GM12878 (cell line): Measurements from ENCODE around the gene RER1. TPM values are rescaled to one million over a fixed set of nuclear protein-coding genes. Genes with fewer than 3 reads are reported as not detected.

ENCODE experiments used
- ATAC-seq: fragments of 200-7000 bp; cut with Tn5 transposase; 3 replicates; pipeline ENCODE4 v1.9.1; 2020; ENCODE audit warnings: mild to moderate bottlenecking, moderate library complexity
- BruUV-seq: library from RNA; stranded (reverse); fragments of 400-500 nt; replicated peaks from 2 replicates; lab custom pipeline; 2021; lab: Mats Ljungman, UMichigan
- CTCF ChIA-PET: fragments of 300-600 bp; sonication (Branson Sonifier 250); formaldehyde crosslinking; extraction: SDS; loops from one replicate; lab custom pipeline; 2021; ENCODE audit warnings: inconsistent platforms; lab: Yijun Ruan, JAX
- POLR2A ChIA-PET: fragments of 350-600 bp; formaldehyde crosslinking; extraction: SDS; loops from one replicate; lab custom pipeline; 2021; ENCODE audit warnings: inconsistent platforms; lab: Charles Lee
- RAD21 ChIA-PET: fragments of 300-600 bp; sonication (Branson Sonifier 250); formaldehyde crosslinking; loops from one replicate; lab custom pipeline; 2023; ENCODE audit warnings: antibody characterized with exemption; ENCODE audit not compliant: unreplicated experiment; lab: Charles Lee
- SMC1A ChIA-PET: fragments of 300-600 bp; sonication (Branson Sonifier 250); formaldehyde crosslinking; loops from one replicate; lab custom pipeline; 2023; ENCODE audit not compliant: unreplicated experiment, uncharacterized antibody; lab: Charles Lee
- DNase-seq: peaks from one replicate; pipeline ENCODE4 v3.0.0-alpha.2; 2011; ENCODE audit warnings: low read depth, low spot score
- FAIRE-seq: peaks from 3 replicates; lab custom pipeline; 2011; peaks lifted over from hg19 to GRCh38; lab: Jason Lieb, UNC
- H2AFZ ChIP-seq: 2 replicates; pipeline ENCODE4 v1.6.0; 2011; ENCODE audit warnings: low read depth, low read length, control low read depth; ENCODE audit not compliant: control insufficient read depth
- H3K27ac ChIP-seq: 2 replicates; pipeline ENCODE4 v1.5.1; 2011; ENCODE audit warnings: control low read depth; ENCODE audit not compliant: control insufficient read depth, insufficient read depth
- H3K27me3 ChIP-seq, 2 experiments: replicated peaks in 1 of 2; 2 replicates each; pipeline versions ENCODE4 v1.6.0 to v1.6.1; 2011; ENCODE audit warnings: low read length in 1 of 2; ENCODE audit not compliant: control insufficient read depth in 2 of 2, insufficient read depth in 2 of 2
- H3K36me3 ChIP-seq, 2 experiments: 2 replicates each; pipeline ENCODE4 v1.5.1; 2011; ENCODE audit warnings: low read length in 1 of 2; ENCODE audit not compliant: control insufficient read depth in 2 of 2, insufficient read depth in 2 of 2
- H3K4me1 ChIP-seq: 2 replicates; pipeline ENCODE4 v1.6.1; 2011; ENCODE audit warnings: mild to moderate bottlenecking, low read length, moderate library complexity, mixed read lengths; ENCODE audit not compliant: control insufficient read depth, insufficient read depth
- H3K4me2 ChIP-seq: 2 replicates; pipeline ENCODE4 v1.6.0; 2011; ENCODE audit warnings: control low read depth; ENCODE audit not compliant: control insufficient read depth, insufficient read depth
- H3K4me3 ChIP-seq: fragments of 200-600 bp; sonication (generic); 2 replicates; pipeline ENCODE4 v1.5.1; 2016
- H3K79me2 ChIP-seq: 2 replicates; pipeline ENCODE4 v1.6.0; 2011; ENCODE audit warnings: low read length; ENCODE audit not compliant: control insufficient read depth, insufficient read depth
- H3K9ac ChIP-seq: 2 replicates; pipeline ENCODE4 v1.8.0; 2011; ENCODE audit warnings: low read length, control low read depth, mixed read lengths; ENCODE audit not compliant: control insufficient read depth, insufficient read depth
- H3K9me3 ChIP-seq: replicated peaks from 3 replicates; pipeline ENCODE4 v1.5.1; 2011; ENCODE audit warnings: mild to moderate bottlenecking, low read length; ENCODE audit not compliant: control insufficient read depth, insufficient read depth
- H4K20me1 ChIP-seq: 2 replicates; pipeline ENCODE4 v1.6.0; 2011; ENCODE audit not compliant: control insufficient read depth, insufficient read depth
- CHD2 ChIP-seq: IDR thresholded peaks from 2 replicates; pipeline ENCODE4 v1.6.1; 2011; ENCODE audit warnings: low read depth, low read length, improper control_type of control experiment, borderline replicate concordance
- EZH2 ChIP-seq: IDR thresholded peaks from 2 replicates; pipeline ENCODE4 v1.6.1; 2012; ENCODE audit warnings: low read depth, mild to moderate bottlenecking, control low read depth, inconsistent platforms, low read length, borderline replicate concordance; ENCODE audit not compliant: control insufficient read depth
- FOXM1 ChIP-seq: IDR thresholded peaks from 2 replicates; pipeline ENCODE4 v1.6.1; 2012; ENCODE audit warnings: low read depth, mild to moderate bottlenecking, inconsistent platforms, low read length, moderate library complexity
- HDAC2 ChIP-seq: fragments of 200-600 bp; sonication (generic); IDR thresholded peaks from 2 replicates; pipeline ENCODE4 v1.6.1; 2017
- JUNB ChIP-seq: IDR thresholded peaks from 2 replicates; pipeline ENCODE4 v1.6.1; 2016; ENCODE audit warnings: antibody characterized with exemption, mild to moderate bottlenecking
- NFIC ChIP-seq: IDR thresholded peaks from 2 replicates; pipeline ENCODE4 v1.6.1; 2012; ENCODE audit warnings: low read depth, mild to moderate bottlenecking, inconsistent platforms, low read length, moderate library complexity
- NFYA ChIP-seq: IDR thresholded peaks from 2 replicates; pipeline ENCODE4 v1.6.1; 2011; ENCODE audit warnings: low read depth, mild to moderate bottlenecking, low read length, improper control_type of control experiment, borderline replicate concordance
- NR2F1 ChIP-seq: fragments of 450-650 bp; conservative IDR thresholded peaks from 2 replicates; pipeline ENCODE4 v1.6.1; 2017; ENCODE audit warnings: mild to moderate bottlenecking
- RAD51 ChIP-seq: fragments of 450-650 bp; IDR thresholded peaks from 2 replicates; pipeline ENCODE4 v1.6.1; 2016; ENCODE audit warnings: moderate library complexity, mild to moderate bottlenecking, inconsistent platforms
- SUZ12 ChIP-seq: fragments of 200-600 bp; sonication (generic); IDR thresholded peaks from one replicate; pipeline ENCODE4 v1.6.1; 2018; ENCODE audit warnings: antibody characterized with exemption, mild to moderate bottlenecking; ENCODE audit not compliant: unreplicated experiment
- WGBS: methylation state at CpG from one replicate; pipeline ENCODE4 v1.1.6; 2016; ENCODE audit warnings: low lambda C conversion rate; ENCODE audit not compliant: insufficient replicate concordance, insufficient coverage; ENCODE audit errors: missing lambda C conversion rate; 5-methylcytosine and 5-hydroxymethylcytosine counted together
- in situ Hi-C: fragments of 300-500 bp; cut with MboI; formaldehyde crosslinking; loops from 9 replicates; pipeline ENCODE4 v1.14.3; 2018; ENCODE audit warnings: mixed read lengths
- intact Hi-C: fragments of 100-400 bp; cut with micrococcal nuclease; formaldehyde crosslinking; loops from one replicate; pipeline ENCODE4 v1.14.2; 2022; ENCODE audit not compliant: unreplicated experiment
- polyA plus RNA-seq, 11 experiments: library from polyadenylated mRNA; depleted of rRNA in 4 of 11; unstranded in 6 of 11; stranded (reverse) in 5 of 11; fragments of >200 nt; fragmentation: Nextera tagmentation in 4 of 11; fragmentation: Illumina TruSeq in 1 of 11; extraction: Ambion mirVana in 4 of 11; extraction: Trizol in 1 of 11; gene quantifications; 1 replicate in 1 of 11; 2 replicates in 10 of 11; pipeline versions ENCODE4 v1.2.1 to v1.2.3, GENCODE V29; 2011 to 2016; ENCODE audit warnings: inconsistent platforms in 2 of 11, missing spikeins in 2 of 11, low read depth in 1 of 11
- total RNA-seq, 4 experiments: library from RNA; depleted of rRNA in 3 of 4; stranded (reverse); fragments of >200 nt in 3 of 4; fragmentation: Illumina TruSeq in 1 of 4; extraction: Trizol in 1 of 4; gene quantifications; 2 replicates each; pipeline versions ENCODE4 v1.2.1 to v1.2.3, GENCODE V29; 2013 to 2021

RER1 gene
- total and polyA plus RNA-seq, 10 of the 15 experiments (the other 5 are each of a cell fraction or from before 2014, with no cell fraction given): 29.2 to 274 (median 136) TPM

DNA sequence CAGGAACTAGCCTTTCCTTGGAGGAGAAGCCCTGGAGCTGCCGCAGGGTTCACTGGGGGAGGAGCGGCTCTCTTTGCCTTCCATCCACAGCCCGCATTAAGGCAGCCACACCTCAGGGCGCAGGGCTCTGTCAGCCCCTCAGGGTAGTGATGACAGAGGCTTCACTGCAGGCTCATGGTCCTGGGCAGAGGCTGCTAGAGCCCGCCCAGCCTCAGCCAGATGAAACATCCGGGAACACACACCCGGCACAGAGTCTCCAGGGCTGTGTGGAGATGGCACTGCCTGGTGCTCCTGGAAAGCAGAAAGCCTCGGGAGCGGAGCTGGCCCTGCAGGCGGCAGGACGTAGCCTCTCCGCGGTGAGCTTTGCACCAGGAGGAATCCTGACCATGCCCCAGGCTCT is 50.1 kb downstream of the RER1 start:
- Histone ChIP-seq H2AFZ (no peak overlapping the region), H3K36me3 (no peaks in the 10 kb centered on the region), H3K79me2 (no peaks in the 10 kb centered on the region), H4K20me1 (no peaks in the 10 kb centered on the region), H3K4me1 (peaks cover 11% of the 10 kb centered on the region), H3K27ac (no peak overlapping the region), H3K4me2 (no peak overlapping the region), H3K9me3 (no peaks in the 10 kb centered on the region), H3K27me3 (peaks cover 2 to 5% of the 10 kb centered on the region in 2 experiments; a peak in 3 of 4 replicates), H3K9ac (no peak overlapping the region), H3K4me3 (no peak overlapping the region)
- TF ChIP-seq SUZ12: no peak
- TF ChIP-seq JUNB: no peak
- no peak for TF ChIP-seq NFIC
- no peak for TF ChIP-seq HDAC2
- no peak for TF ChIP-seq NFYA
- no peak for TF ChIP-seq CHD2
- POLR2A ChIA-PET: no interaction called here
- FAIRE-seq (no peak), DNase-seq (no peak), ATAC-seq (no peak)
- CTCF ChIA-PET: interaction anchor here (0.6 kb wide), 1 partner anchor 478 kb away, joined by 3 read pairs; no protein-coding TSS in a partner anchor
- BruUV-seq: no TSS peak
- in situ Hi-C loops: no loop called here
- SMC1A ChIA-PET: no interaction called here
- 40% methylated on average over 13 of the region's 13 CpGs for WGBS
- intact Hi-C loops: no loop called here
- RAD21 ChIA-PET: no interaction called here

DNA sequence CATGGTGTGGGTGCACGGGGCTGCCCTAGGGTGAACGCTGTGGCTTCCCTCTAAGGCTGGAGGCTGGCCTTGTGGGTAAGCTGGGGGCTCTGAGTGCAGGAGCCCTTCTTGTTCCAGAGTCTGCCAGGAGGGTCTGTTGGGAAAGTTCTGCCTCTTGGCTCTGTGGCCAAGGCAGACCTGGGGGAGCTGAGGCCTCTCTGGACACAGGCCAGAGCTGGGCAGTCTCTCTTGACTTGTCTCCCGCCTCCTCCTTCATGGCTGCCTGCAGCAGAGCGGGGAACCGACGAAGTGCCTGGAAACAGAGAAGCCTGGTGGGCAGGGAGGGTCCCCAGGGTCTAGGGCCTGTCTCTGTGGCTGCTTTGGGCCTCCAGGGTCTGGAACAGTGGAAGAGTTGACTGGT is 51.0 kb downstream of the RER1 start:
- ChIA-PET POLR2A (no interaction called here), CTCF (interaction anchor here (0.7 kb wide), 1 partner anchor 289 kb away, joined by 3 read pairs; no protein-coding TSS in a partner anchor), SMC1A (no interaction called here)
- Histone ChIP-seq H3K36me3 (no peaks in the 10 kb centered on the region), H3K4me2 (no peak overlapping the region), H3K27ac (no peak overlapping the region), H3K9me3 (no peaks in the 10 kb centered on the region), H2AFZ (no peak overlapping the region), H4K20me1 (no peaks in the 10 kb centered on the region), H3K79me2 (no peaks in the 10 kb centered on the region), H3K9ac (no peak overlapping the region), H3K27me3 (peaks cover 2 to 5% of the 10 kb centered on the region in 2 experiments; a peak in 3 of 4 replicates)
- WGBS: 63% methylated on average over 6 of the region's 6 CpGs
- in situ Hi-C loops: no loop called here
- no peak for ATAC-seq
- no peak for DNase-seq
- intact Hi-C loops: no loop called here
- no peak for TF ChIP-seq RAD51
- no peak for TF ChIP-seq FOXM1
- TF ChIP-seq NR2F1: no peak
- TF ChIP-seq EZH2: no peak
- TF ChIP-seq, all 136 proteins: peak for 0
- Histone ChIP-seq H3K4me1 (peaks cover 11% of the 10 kb centered on the region), H3K4me3 (no peak overlapping the region)
- RAD21 ChIA-PET: no interaction called here
- FAIRE-seq: no peak
- no TSS peak for BruUV-seq
